Stromal cell of bone marrow (primary cell): ENCODE data around the gene EIF5A2.

Experiments
- DNase-seq: peaks from one replicate; pipeline ENCODE4 v3.0.0-alpha.2; 2012; ENCODE audit warnings: low read depth

The EIF5A2 gene

GRCh38 chr3:170852324-170852723 lies 56.1 kb downstream of the EIF5A2 start:
- no peak for DNase-seq

- peak; percentile 20 for DNase-seq
Measured at GRCh38 chr3:170848292-170848917, 60.0 kb downstream of the EIF5A2 start.

GRCh38 chr3:170844377-170844776 lies 64.1 kb downstream of the EIF5A2 start:
- DNase-seq = no peak

GRCh38 chr3:170840291-170840859 lies 68.1 kb downstream of the EIF5A2 start:
- DNase-seq = no peak

- no peak for DNase-seq
Measured at GRCh38 chr3:170839518-170840100, 68.8 kb downstream of the EIF5A2 start.
